ENCODE data around the gene RGS12.

RGS12 gene

DNA sequence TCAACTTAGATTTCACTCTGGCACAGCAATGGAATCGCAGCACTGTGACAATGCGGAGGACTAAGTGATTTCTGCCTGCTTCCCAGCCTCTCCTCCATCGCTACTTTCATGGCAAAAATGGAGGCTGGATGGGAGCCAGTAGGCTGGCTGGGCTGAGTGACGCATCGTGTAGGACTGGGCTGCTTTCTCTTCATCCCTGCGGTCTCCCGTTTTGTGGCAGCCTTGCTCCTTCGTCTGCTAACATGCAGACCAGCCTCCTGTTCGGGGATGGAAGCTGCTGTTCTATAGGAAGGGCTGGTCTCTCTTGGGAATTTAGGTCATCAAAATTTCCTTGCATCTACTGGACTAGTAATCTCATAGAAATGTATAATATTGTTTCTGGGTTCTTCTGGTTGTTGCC is 15.8 kb upstream of the RGS12 start:
- no peak for DNase-seq (ENCODE audit: insufficient read length, low spot score)
- FAIRE-seq, result no peak

DNA sequence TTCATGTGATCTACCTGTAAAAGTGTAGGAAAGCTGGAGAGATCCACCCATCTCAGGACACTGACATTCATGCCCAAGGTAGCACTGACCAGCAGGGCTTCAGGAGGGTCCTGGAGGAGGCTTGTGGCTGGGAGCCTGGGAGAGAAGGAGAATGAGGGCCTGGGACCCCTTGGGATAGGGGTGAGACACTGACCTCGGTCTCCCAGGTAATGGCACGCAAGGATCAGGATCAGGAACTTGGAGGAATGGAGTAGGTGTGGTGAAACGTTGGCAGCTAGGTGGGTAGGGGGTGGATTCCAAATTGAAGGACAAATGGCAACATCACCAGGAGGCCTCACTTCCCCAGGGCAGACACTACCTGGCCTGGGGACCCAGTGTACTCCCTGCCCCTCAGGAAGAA is 12.4 kb upstream of the RGS12 start:
- FAIRE-seq, result no peak
- DNase-seq (ENCODE audit: insufficient read length, low spot score), result no peak

DNA sequence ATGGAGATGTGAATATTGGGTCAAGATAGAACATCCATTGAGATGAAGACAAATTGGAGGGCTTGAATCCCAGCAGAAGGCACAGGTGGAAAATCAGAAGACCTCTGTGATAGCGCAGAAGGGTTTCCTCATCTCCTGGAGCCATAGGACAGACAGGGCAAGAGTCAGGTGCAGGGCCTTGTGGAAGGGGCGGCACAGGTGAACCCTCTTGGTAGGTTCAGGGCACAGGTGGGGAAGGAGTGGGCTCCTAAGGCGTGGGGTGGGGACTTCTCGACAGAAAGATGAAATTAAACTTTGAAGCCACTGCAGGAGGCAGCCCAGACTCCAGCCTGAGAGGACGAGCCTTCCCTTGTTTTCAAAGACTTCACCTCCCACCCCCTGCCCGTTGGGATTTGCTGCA is 9.3 kb upstream of the RGS12 start:
- DNase-seq (ENCODE audit: insufficient read length, low spot score) (no peak), FAIRE-seq (no peak)

DNA sequence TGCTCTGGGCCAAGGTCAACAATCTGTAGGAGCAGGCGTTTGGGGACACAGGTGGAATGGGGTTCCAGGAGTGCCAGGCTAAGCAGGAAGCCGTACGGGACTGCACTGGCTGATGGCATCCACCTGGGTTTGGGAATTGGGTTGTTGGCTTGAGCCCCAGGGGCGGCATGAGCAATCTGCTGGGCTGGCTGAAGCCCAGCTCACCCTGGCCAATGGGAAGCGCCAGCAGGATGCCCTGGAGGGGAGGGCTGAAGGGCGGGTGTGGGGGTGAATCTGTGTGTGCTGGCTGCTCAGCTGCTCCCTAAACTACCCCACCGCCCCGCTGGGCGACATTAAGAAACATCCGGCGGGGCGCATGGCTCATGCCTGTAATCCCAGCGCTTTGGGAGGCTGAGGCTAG is 8.9 kb upstream of the RGS12 start:
- FAIRE-seq, result no peak
- DNase-seq (ENCODE audit: insufficient read length, low spot score), result no peak

DNA sequence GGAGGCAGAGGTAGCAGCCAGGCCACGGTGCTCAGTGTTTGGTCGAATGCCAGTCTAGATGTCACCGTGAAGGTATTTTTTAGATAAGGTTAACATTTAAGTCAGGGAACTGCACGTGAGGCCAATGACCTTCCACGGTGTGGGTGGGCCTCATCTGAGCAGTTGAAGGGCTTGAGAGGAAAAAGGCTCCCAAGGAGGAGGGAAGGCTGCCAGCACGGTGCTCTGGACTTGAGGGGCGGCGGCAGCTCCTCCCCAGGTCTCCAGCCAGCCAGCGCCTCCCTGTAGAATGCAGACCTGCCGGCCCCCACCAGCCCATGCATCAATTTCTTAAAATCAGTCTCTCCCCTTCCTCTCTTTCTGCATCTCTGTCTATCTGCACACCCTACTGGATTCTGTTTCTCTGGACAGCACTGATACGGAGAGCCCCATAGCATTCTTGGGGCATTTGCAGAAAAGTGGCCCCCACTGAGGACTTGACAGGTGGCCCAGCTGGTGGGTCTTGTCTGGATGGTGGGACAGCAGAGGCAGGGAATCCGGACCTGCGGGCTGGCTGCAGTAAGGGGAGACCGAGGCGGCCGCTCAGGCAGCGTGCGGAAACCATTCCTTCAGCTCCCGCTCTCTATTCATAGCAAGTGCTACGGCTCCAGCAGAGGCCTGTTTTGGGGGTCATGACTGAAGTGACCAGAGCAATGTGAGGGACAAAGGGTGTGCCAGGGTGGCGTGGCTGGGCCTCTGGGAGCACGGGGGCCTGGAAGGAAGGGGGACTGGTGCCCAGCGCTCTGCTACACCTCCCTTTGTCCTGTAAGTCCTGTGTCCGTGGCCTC is 7.9 kb upstream of the RGS12 start:
- FAIRE-seq (no peak), DNase-seq (ENCODE audit: insufficient read length, low spot score) (no peak)

DNA sequence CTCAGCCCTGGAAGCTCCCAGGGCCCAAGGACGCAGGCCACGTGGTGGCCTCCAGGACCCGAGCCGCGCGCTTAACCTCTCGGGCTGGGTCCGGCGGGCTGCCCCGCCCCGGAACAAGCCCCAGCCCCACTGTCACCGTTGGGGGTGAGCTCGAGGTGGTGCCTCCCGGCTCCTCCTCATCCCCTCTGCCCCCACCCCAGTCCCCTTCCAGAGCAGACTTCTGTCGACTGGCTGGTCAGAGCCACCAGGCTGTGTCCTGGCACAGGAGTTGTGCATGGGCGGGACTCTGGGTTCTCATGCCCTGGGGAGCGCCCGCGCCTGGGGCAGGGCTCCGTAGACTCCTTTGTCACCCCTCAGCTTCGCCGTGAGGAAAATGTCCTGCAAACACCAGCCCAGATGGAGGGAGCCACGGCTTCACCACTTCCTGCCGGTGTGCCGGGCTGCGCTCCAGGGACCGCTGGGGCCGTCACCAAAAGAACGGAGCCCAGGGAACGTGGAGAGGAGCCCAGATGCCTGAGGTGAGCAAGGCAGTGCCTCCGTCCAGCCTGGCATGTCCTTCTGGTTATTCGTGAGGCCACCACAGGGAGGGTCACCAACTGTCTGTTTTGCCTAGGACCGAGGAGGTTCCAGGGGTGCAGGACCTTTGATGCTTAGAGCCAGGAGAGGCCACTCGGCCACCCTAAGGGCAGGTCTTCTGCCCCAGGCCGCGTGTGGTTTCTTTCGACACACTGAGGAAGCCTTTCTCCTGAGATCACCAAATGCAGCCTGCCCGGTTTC is 7.1 kb upstream of the RGS12 start:
- DNase-seq (ENCODE audit: insufficient read length, low spot score) (no peak), FAIRE-seq (no peak)

DNA sequence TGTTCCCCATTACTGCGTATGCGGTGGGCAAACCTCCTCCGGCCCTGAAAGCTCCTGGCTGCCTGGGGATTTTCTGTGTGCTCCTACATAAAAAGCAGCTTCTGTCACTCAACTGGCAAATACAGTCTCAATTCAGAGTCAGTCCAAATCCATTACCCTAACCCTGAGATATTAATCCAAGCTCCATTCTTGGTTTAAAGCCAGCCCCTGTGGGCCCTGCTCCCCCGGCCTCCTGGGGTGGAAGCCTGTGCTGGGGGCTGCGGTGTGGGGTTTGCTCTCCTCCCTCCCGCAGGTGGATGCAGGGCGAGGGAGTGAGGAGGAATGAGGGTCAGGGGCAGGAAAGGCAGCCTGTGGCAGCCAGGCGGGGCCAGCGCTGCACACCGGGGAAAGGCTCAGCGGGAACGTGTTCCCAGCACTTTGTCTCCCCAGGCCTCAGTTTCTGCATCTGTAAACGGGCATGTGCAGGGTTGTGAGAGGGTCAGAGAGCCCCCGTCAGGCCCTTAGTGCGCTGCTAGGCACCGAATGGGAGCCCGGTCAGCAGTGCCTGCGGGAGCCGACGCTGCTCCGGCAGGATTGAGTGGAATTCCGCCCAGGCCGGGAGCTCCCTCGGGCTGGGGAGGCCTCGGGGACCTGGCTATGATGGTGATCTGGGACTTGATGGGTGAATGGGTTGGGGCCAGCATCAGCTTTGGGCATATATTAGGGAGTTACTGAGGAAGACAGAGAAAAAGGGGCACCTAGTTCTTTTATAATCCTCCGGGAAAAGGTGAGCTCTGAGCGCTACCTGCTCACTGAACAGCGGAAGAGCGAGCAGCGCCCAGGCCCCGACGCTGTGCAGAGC is 6.3 kb upstream of the RGS12 start:
- FAIRE-seq (no peak), DNase-seq (ENCODE audit: insufficient read length, low spot score) (no peak)

DNA sequence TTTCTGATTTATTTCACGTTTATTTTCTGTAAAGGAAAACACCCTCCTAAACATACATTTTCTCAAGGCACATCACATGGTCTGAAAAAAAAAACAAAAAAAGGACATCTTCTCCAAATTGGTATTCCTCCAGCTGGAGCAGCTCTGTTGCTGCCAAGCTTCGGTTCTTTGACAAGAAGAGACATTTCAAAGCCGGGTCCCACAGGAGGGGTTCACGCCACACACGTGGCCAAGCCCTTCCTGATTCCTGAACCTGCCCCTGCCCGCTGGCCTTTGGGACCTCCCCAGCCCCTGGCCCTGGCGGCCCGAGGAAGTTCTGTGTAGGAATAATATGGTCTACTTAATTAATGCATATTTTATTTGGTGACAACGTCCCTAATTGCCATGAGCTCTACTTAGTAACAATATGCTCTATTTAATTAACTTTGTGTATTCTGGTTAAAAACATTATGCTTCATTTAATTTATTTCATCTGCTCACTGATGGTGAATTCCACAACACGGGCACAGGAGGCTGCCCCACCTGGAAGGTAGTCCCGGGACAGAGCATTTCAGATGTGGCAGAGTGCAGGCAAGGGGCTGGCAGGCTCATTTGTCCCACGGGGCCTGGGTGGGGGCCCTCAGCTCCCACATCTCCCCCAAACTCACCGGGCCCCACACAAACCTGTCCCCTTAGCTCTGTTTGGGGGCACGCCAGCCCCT is 5.4 kb upstream of the RGS12 start:
- FAIRE-seq (no peak), DNase-seq (ENCODE audit: insufficient read length, low spot score) (no peak)

DNA sequence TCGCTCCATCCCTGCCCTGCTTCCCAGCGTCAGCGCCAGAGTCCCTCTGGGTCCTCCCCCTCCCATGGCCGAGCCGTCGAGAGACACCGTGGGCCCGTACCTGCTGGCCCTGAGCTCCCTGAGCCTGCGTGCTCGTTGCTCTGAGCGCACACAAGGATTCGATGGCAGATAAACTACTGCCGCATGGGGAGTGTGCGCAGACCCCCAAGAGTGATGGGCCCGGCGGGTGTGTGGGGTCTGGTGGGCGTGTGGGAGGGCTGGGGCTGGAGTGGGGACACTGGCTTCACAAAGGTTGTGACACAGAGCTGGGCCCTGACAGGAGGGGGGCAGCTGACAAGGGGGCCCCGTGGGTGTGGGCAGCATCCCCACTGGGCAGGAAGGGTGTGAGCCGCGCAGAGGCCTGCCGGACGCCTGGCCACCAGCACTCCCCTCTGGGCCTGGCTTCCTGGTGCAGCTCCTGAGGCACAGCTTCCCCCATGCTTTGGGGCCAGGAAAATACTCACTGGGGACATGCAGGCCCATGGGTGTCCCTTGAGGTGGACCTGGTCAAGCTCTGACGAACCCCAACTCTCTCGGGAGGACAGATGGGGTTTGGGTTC is 4.8 kb upstream of the RGS12 start:
- FAIRE-seq (no peak), DNase-seq (ENCODE audit: insufficient read length, low spot score) (no peak)

DNA sequence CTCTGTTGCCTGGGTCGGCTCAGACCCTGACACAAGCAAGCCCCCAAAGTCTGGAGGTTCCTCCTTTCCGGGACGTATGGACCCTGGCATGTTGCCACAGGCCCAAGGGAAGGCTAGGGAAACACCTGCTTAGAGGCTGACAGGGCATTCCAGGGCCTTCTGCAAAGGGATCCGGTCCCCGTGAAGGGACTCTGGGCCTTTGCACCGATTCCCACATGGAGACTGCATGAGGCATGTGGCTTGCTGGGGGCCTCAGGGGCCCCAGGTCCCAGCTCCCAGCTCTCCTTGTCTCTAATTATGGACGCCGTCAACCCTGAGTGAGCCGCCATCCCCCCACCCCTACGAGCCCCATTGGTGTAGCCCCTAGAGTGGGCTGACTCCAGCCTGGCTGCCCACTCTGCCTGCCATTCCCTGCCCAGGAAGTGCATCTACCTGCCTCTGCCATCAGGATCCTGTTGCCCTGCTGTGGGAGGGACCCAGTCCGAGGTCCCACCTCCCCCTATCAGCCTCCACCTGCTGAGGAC is 4.2 kb upstream of the RGS12 start:
- DNase-seq (ENCODE audit: insufficient read length, low spot score) (no peak), FAIRE-seq (no peak)

DNA sequence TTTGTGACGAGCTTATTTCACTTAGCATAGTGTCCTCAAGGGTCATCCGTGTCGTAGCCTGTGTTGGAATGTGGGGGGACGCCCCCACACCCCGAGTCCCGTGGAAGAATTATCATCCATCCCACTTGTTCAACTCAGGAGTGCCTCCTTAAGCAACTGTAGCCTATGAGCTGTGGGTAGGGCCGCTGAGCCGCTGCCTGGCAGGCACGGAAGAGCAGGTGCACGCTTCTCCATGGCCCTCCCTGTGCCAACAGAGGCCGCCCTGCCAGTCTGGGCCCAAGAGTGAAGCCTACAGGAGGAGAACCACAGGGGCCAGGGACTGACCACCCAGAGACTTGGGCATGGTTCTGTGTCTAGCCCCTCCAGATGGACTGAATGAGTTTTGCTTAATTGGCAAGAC is 2.3 kb upstream of the RGS12 start:
- DNase-seq (ENCODE audit: insufficient read length, low spot score) (no peak), FAIRE-seq (no peak)

DNA sequence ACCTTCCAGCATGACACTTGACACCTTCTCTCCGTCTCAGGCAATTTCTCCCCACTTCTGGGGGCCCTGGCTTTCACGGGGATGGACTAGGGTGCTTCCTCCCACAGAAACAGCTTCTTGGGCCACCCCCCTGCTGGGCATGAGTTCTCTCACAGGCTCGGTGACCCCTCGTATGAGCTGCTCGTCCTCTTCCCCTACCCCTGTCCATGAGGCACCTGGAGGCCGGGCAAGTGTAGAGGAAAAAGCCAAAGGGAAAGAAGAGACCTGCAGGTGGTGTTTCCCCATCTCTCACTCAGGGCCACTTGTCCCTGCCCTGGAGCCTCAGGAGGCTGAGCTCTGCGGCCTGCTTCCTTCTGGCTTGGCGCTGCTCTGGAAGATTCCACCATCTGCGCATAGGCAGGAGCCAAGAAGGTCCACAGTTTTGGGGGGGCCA is 1.9 kb upstream of the RGS12 start:
- no peak for FAIRE-seq

DNA sequence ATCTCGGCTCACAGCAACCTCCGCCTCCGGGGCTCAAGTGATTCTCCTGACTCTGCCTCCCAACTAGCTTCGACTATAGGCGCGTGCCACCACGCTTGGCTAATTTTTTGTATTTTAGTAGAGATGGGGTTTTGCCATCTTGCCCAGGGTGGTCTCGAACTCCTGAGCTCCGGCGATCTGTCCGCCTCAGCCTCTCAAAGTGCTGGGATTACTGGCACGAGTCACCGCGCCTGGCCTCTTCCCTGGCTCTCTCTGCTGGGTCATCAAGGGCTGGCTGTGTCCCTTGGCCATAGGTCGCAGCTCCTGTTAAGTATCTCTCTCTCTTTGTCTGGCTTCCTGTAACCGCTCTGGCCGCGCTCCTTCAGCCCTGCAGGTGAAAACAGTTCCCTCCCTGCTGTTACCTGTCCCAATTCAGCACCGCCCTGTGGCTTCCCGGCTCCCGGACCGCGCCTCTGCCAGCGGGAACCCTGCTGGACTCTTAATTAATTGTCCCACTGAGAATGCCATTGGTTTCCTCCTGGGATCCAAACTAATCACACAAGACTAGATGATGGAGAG is 1.3 kb upstream of the RGS12 start:
- FAIRE-seq (peak; percentile 23), DNase-seq (ENCODE audit: insufficient read length, low spot score) (peak; percentile 18)

More for the DNA sequence above, 1.9 kb upstream of the RGS12 start:
- DNase-seq (ENCODE audit: insufficient read length, low spot score), result no peak

DNA sequence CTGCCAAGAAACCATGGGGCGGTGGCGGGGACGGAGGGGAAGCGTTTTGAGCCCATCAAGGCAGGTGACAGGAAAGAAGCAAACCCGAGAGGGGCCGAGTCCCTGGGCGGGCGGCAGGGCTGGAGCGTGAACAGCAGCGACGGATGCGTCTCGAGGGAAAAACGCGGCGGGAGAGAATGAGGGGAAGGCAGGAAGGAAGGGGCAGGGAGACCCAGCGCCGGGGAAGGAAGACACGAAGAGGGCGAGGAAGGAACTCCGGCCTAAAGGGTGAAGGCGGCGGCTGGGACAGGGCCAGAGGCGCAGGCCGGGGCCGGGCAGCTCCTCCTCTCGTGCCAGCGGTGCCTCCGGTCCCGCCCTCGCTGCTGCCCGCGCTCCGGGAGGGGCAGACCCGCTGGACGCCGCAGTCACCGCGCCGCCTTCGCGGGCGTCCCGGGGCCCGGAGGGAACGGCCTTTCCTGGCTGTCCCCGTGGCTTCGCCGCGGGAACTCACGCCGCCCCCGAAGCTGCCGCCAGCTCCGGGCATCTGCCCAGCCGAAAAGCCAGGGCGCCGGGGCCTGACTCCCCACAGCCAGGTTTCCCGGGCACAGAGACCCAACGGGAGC is 751 bp upstream of the RGS12 start:
- FAIRE-seq (peak; percentile 9), DNase-seq (ENCODE audit: insufficient read length, low spot score) (peak; percentile 59)

DNA sequence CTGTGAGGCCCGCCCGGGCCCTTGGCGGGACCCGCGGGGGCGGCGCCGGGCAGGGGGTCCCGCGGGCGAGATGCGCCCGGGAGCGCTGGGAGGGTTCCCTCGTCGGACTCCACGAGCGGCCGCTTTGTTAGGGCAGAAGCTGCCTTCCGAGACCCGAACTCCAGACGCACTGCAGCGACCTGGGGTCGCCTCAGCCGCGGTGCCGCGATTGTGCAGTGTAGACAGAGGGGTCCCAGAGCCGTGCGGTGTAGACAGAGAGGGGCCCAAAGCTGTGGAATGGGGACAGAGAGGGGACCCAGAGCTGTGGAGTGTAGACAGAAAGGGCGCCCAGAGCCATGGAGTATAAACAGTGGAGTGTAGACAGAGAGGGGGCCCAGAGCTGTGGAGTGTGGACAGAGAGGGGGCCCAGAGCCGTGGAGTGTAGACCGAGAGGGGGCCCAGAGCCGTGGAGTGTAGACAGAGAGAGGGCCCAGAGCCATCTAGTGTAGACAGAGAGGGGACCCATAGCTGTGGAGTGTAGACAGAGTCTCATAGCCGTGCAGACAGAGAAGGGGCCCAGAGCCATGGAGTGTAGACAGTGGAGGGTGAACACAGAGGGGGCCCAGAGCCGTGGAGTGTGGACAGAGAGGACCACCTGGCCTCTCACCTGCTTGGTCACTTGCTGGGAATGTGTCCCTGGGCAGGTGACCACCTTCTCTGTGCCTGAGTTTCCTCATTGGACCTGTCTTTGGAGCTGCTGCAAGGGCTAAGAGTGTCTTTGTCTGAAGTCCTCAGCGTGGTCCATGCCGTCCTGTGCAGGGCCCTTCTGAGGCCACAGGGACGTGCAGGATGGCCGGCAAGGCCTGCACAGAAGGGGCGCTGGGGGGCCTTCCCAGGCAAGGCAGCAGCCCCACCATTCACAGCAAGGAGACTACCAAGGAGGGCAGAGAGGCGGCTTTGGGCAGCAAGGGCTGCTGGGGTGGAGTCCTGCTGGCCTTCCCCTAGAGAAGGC is 875 bp downstream of the RGS12 start:
- DNase-seq (ENCODE audit: insufficient read length, low spot score) (no peak), FAIRE-seq (no peak)

DNA sequence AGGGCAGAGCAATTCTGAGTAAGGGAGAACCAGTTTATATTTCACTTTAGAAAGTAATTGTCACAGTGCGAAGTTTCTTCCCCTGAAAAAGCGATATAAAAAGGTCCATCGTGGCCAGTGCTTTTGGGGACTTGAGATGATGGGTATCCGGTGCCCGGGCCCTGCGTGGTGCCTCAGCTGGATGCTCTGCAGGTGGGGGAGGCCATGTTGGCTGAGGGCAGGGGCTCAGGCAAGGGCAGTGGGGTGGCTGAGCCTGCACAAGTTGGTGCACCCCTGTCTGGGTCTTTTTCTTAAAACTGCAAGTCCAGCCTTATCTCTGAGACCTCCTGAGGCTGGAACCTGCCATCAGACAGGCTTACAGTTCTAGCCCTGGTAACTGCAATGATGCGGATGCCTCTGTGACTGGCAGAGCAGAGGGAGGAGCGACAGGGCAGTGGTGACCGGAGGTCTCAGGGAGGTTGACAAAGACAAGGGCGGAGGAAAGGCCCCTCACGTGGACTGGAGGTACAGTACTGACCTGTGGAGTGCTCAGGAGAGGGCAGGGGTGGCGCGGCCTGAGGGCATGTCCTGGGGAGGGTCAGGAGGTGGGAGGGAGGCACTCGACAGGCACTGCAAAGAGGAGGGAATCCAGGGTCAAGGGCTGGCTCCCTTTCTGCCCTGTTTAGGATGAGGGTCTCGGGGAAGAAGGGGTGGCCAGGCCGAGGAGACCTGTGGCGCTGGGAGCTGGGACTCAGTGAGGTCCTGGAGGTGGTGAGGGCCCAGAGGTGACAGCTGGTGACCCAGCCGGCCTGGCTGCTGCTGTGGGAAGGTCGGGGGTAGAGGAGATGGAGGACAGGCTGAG is 1.8 kb downstream of the RGS12 start:
- DNase-seq (ENCODE audit: insufficient read length, low spot score), result no peak
- FAIRE-seq, result no peak

All from HTR-8/SVneo (cell line).